GM21576 (cell line): Measurements from ENCODE around the gene ZNF722.
"Not testable (repeated sequence)": the region's sequence is repeated elsewhere in the genome, so short reads cannot be mapped to it uniquely, and the experiment has no call there.

Experiments
- ATAC-seq: cut with Tn5 transposase; IDR thresholded peaks from one replicate; pipeline ENCODE4 v1.9.1; 2021; ENCODE audit warnings: mild to moderate bottlenecking, moderate library complexity; ENCODE audit not compliant: unreplicated experiment

The ZNF722 gene

GRCh38 chr7:63998549-63998948 lies at the start of gene ZNF722:
Gene ZNF722 (plus strand): TSS chr7:63998849. CDS start chr7:63998962, 113 bp downstream.
- no peak for ATAC-seq

- ATAC-seq = no peak
Measured at GRCh38 chr7:63953181-63953580, 45.5 kb upstream of the ZNF722 start.

DNA sequence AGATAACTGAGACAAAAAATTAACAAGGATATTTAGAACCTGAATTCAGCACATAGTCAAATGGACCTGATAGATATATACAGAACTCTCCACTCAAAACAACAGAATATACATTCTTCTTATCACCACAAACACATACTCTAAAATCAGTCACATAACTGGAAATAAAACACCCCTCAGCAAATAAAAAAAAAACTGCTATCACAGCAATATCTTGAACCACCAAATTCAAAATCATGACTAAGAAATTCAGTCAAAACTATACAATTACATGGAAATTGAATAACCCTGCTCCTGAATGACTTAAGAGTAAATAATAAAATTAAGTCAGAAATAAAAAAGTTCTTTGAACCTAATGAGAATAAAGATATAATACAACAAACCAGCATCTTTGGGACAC lies 30.0 kb upstream of the ZNF722 start:
- ATAC-seq = no peak

DNA sequence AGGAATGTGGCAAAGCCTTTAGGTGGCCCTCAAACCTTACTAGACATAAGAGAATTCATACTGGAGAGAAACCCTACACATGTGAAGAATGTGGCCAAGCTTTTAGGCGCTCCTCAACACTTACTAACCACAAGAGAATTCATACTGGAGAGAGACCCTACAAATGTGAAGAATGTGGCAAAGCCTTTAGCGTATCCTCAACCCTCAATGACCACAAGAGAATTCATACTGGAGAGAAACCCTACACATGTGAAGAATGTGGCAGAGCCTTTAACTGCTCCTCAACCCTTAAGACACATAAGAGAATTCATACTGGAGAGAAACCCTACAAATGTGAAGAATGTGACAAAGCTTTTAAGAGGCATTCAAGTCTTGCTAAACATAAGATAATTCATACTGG lies 16.8 kb downstream of the ZNF722 start:
- not testable (repeated sequence) for ATAC-seq

DNA sequence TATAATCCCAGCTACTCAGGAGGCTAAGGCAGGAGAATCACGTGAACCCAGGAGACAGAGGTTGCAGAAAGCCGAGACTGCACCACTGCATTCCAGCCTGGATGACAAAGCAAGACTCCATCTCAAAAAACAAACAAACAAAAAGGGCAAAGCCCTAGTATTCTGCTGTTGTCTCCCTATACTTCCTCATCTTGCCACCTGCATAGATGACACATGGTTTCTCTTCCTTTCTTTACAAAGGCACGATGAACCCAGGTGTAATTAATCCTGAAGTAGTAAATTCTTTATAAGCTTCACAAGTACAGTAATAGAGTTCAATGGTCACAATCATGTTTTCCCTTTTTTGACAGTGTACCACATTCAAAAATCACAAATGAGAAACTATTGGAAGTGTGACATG lies 36.7 kb downstream of the ZNF722 start:
- no peak for ATAC-seq

GRCh38 chr7:64037095-64037494 lies 38.4 kb downstream of the ZNF722 start:
- no peak for ATAC-seq

DNA sequence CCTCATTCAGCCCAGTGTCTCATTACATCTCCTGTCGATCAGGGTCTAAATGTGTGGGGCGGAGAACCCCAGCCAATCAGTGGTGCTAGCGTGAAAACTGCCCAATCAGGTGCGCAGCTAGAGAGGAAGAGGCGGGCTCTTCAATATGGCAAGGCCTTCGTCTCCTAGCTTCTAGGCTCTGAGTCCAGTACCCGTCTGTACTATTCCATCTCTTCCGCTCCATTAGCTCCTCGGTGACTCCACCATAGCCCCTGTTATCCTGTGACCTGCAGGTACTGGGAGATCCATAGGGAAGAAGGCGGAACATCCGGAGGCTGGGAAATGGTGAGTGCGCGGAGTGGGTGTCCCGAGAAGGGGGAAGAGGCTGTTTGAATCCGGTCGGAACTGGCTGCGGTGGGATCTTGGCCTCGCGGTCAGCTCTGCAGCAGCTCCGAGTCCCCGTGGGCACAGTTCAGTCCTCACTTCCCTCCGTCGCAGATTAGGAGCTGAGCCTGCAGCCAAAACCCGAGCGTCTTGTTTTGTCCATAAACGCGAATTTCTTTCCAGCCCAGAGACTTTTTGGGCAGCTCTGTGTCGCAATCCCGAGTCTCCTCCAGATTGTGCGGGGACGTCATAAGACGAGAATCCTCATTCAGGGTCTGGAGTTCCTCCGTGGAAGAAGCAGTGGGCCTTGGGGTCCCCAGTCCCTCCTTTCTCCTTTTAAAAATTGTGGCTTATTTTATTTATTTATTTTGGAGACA lies 46.8 kb downstream of the ZNF722 start, which contains the start of gene ZNF727:
Gene ZNF727 (plus strand): TSS at position 134 of the 740 bp plus-strand sequence. CDS start 188 bp downstream, at position 322.
- ATAC-seq = no peak

- ATAC-seq = no peak
Measured at GRCh38 chr7:64046041-64046389, 47.4 kb downstream of the ZNF722 start.
